ENCODE data around the gene GTPBP1.

The GTPBP1 gene

GRCh38 chr22:38704654-38705234 lies 1.0 kb upstream of the GTPBP1 start:
- no peak for DNase-seq (ENCODE audit: low spot score)

- peak; percentile 18 for DNase-seq (ENCODE audit: low spot score)
These were observed 557 bp downstream of the GTPBP1 start for GRCh38 chr22:38706101-38706900.

GRCh38 chr22:38706901-38707195 lies 1.1 kb downstream of the GTPBP1 start:
- no peak for DNase-seq (ENCODE audit: low spot score)

- peak; percentile 80 for DNase-seq (ENCODE audit: low spot score)
These were observed 1.6 kb downstream of the GTPBP1 start for GRCh38 chr22:38707346-38707745.

- no peak for DNase-seq (ENCODE audit: low spot score)
These were observed 2.2 kb downstream of the GTPBP1 start for GRCh38 chr22:38707984-38708383.

DNA sequence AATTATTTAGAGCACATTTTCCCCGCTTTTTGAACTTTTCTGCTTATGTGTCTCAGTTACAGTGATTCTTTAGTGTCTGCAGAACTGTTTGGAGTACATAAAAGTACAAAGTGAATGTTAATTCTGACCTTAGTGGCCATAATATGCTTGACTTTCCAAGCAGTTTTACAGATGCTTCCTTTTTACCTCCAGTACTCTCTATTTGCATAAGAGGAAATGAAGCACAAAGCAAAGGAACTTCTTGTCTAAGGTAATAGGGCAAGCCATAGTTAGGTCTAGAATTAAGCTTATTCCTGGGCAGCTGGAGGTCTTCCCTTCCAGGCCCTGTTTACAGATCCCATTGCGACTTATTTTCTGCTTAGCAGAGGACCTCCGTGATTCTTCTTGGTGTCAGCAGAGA lies 3.6 kb downstream of the GTPBP1 start:
- no peak for DNase-seq (ENCODE audit: low spot score)

- DNase-seq (ENCODE audit: low spot score), result no peak
These were observed 4.6 kb downstream of the GTPBP1 start for GRCh38 chr22:38710351-38710750.

- DNase-seq (ENCODE audit: low spot score), result no peak
These were observed 5.1 kb downstream of the GTPBP1 start for GRCh38 chr22:38710866-38711265.

- DNase-seq (ENCODE audit: low spot score), result no peak
These were observed 6.9 kb downstream of the GTPBP1 start for GRCh38 chr22:38712486-38713207.

GRCh38 chr22:38713921-38714320 lies 8.2 kb downstream of the GTPBP1 start:
- no peak for DNase-seq (ENCODE audit: low spot score)

DNA sequence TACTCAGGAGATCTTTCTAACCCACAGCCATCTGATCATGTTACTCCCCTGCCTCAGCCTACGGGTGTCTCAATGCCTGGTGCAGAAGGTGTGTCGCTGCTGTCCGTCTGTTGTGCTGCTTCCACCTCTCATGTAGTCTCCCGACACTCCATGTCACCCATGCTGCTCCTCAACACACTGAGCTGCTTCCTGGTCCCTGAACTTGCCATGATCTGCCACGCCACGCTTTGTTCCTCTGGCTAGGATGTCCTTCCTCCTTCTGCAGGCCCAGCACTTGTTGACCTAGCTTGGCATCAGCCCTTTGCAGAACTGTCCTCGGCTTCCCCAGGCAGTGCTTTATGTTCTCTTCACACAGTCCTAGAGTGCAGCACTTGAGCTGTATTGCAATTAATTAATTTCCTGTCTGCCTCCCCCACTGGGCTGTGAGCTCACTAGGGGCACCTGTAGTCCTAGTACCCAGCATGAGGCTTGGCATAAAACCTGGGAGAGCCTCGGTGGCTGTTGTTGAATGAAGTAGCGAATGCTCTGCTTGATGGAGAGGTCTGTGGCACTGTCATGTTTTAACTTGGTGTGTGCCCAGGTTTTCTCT lies 9.5 kb downstream of the GTPBP1 start:
- DNase-seq (ENCODE audit: low spot score), result no peak

DNA sequence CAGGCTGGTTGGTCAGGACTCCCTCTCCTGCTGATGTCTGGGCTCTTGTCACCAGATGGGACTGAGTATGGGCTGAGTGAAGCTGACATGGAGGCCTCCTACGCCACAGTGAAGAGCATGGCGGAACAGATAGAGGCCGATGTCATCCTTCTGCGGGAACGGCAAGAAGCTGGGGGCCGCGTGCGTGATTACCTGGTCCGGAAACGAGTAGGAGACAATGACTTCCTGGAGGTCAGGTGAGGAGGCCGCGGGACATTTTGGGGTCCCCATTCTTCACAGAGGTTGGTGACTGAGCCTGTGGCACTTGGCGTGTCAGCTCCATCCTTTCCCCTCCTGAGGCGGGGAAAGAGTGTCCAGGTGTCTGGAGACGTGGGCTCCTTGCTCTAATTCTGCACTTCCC lies 10.1 kb downstream of the GTPBP1 start:
- no peak for DNase-seq (ENCODE audit: low spot score)

DNA sequence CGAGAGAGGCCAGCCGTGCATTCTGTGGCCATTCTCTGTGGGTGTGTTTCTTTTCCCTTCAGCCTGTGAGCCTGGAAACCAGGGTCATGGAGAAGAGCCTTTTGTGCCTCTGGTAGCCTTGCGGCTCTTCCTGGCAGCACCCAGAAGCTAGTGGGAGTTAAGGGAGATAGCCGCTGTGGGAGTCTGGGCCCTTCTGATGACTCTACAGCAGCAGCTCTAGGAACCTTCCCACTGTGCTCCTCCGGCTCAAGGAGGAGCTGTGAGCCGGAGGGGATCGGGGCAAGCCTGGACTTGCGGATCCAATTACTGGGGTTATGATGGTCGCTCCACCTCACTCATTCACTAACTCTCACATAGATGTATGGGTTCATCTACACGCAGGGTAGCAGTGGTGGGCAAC lies 10.5 kb downstream of the GTPBP1 start:
- no peak for DNase-seq (ENCODE audit: low spot score)

DNA sequence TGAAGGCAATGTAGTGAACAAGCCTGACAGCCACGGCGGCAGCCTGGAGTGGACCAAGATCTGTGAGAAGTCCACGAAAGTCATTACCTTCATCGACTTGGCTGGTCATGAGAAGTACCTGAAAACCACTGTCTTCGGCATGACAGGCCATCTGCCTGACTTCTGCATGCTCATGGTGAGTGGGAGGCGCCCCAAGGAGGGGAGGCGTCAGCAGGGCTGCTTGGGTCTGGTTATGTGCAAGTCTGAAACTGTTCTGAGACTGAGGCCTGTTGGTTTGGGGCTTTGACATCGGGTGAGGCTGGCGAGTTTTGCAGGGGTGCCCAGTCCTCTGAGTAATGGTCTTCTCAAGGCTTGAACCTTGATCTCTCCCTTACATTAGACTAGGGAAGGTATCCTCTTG lies 11.1 kb downstream of the GTPBP1 start:
- no peak for DNase-seq (ENCODE audit: low spot score)

- no peak for DNase-seq (ENCODE audit: low spot score)
These were observed 11.5 kb downstream of the GTPBP1 start for GRCh38 chr22:38717244-38717643.

GRCh38 chr22:38718414-38718813 lies 12.7 kb downstream of the GTPBP1 start:
- DNase-seq (ENCODE audit: low spot score), result peak; percentile 90

DNA sequence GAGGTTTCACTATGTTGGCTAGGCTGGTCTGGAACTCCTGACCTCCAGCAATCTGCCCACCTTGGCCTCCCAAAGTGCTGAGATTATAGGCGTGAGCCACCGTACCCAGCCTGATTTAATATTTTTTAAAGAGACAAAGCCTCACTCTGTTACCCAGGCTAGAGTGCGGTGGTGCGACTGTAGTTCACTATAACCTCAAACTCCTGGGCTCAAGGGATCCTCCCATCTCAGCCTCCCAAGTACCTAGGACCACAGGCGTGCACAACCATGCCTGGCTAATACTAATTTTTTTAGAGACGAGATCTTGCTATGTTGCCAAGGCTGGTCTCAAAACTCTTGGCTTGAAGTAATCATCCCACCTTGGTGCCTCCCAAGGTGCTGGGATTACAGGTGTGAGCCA lies 13.5 kb downstream of the GTPBP1 start:
- DNase-seq (ENCODE audit: low spot score), result no peak

GRCh38 chr22:38720350-38720749 lies 14.6 kb downstream of the GTPBP1 start:
- DNase-seq (ENCODE audit: low spot score), result no peak

DNA sequence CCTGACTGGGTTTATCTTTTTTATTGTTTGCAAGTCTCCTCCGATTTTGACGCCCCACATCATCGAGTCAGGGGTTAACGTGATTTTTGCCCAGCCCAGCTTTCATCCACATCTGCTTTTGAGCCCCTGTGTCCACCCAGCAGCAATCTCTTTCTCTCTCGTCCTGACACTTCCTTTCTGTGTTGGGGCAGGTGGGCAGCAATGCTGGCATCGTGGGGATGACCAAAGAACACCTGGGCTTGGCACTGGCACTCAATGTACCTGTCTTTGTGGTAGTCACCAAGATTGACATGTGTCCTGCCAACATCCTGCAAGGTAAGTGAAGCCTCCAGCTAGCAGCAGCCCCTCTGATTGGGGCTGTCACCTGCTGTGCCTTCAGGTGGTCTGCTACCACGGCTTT lies 15.8 kb downstream of the GTPBP1 start:
- DNase-seq (ENCODE audit: low spot score), result no peak

- DNase-seq (ENCODE audit: low spot score), result no peak
These were observed 18.4 kb downstream of the GTPBP1 start for GRCh38 chr22:38724176-38724575.

DNA sequence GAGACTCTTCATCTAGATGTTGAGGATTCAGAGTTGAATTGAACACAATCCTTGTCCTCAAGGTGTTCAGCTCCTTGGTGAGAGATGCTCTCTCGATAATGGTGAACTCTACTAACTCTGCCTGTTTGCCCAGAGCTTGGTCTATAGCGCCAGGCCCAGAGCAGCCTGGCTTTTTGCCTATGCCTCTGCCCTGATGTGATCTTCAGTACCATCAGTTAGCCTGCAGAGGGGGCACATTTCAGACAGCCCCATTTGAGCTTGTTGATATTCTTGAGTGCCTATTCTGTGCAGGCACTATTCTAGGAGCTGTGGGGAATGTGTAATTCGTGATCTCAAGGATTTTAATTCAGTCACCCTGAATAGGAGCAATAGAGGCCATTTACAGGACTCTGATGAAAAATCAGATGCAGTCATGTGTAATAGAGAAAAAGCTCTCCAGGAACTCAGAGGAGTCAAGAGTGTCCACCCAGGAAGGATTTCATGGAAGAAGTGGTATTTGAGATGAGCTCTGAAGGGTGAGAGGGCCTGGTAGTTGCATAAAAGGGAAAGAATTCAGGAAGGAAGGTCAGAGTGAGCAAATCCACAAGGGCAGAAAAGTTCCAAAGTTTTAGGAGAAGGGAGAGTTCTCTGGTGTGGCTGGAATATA lies 19.3 kb downstream of the GTPBP1 start:
- DNase-seq (ENCODE audit: low spot score), result no peak

GRCh38 chr22:38725900-38726655 lies 20.3 kb downstream of the GTPBP1 start:
- no peak for DNase-seq (ENCODE audit: low spot score)

Data from LoVo (cell line).